Ovary (tissue), 3 donors: Measurements from ENCODE around the gene PRR29.

ENCODE experiments used
- CTCF ChIP-seq, 3 donors: fragments of 450-650 bp in 2 of 3; fragments of 200-600 bp in 1 of 3; IDR thresholded peaks; one replicate each; pipeline versions ENCODE4 v1.5.1 to v1.8.0; 2016 to 2022; ENCODE audit warnings: antibody characterized with exemption in 3 of 3, mild to moderate bottlenecking in 1 of 3
- EP300 ChIP-seq: sonication (generic); formaldehyde crosslinking; IDR thresholded peaks from one replicate; pipeline ENCODE4 v1.6.1; 2017; ENCODE audit warnings: antibody characterized with exemption
- POLR2A ChIP-seq: fragments of 450-650 bp; IDR thresholded peaks from one replicate; pipeline ENCODE4 v1.6.1; 2017; ENCODE audit warnings: antibody characterized with exemption, mild to moderate bottlenecking, moderate library complexity
- donor health status: DM: no; HTN: no; CAD: no.

DNA sequence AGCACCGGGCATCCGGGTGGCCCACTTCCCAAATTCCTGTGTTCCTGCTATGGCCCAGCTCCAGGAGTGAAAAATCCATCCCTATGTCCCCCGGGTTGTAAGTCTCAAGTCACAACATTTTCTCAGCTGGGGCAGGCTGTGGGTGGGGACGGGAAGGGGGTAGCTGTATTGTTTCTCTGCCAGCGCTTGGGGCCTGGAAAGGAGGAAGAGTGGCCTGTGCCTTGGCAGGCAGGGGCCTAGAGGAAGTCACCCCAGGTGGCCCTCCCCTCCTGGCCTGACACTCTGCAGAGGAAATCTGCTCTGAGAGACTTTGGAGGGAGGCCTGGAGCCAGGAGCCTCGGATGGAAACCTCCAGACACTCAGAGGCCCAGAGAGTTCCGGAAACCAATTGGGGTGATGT is 14.8 kb upstream of the PRR29 start:
- no peak for TF ChIP-seq CTCF (IDR thresholded peaks at IDR 0.05)
- TF ChIP-seq EP300 = no peak
- no peak for TF ChIP-seq POLR2A
